ENCODE results near the gene CST3.

DNA sequence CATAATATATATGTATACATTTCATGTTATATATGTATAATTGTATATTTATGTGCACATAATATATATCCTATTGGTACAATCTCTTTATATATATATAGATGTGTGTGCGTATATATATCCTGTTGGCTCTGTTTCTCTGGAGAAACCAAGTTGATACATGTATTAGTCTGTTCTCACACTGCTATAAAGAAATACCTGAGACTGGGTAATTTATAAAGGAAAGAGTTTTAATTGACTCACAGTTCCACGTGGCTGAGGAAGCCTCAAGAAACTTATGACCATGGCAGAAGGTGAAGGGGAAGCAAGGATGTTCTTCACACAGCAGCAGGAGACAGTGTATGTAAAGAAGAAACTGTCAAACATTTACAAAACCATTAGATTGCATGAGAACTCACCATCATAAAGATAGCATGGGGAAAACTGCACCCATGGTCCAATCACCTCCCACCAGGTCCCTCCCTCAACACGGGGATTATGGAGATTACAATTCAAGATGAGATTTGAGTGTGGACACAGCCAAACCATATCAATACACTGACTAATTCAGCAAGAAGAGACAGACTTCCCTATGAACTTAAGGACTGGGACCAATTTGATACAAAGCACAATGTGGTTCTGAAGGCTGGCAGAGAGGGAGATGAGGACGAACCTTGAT, 14.0 kb downstream of the CST3 start:
- TF ChIP-seq POLR2A (IDR thresholded peaks at IDR 0.05): no peak
- TF ChIP-seq, protein P1, sequence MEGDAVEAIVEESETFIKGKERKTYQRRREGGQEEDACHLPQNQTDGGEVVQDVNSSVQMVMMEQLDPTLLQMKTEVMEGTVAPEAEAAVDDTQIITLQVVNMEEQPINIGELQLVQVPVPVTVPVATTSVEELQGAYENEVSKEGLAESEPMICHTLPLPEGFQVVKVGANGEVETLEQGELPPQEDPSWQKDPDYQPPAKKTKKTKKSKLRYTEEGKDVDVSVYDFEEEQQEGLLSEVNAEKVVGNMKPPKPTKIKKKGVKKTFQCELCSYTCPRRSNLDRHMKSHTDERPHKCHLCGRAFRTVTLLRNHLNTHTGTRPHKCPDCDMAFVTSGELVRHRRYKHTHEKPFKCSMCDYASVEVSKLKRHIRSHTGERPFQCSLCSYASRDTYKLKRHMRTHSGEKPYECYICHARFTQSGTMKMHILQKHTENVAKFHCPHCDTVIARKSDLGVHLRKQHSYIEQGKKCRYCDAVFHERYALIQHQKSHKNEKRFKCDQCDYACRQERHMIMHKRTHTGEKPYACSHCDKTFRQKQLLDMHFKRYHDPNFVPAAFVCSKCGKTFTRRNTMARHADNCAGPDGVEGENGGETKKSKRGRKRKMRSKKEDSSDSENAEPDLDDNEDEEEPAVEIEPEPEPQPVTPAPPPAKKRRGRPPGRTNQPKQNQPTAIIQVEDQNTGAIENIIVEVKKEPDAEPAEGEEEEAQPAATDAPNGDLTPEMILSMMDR (IDR thresholded peaks at IDR 0.05): no peak

Data from vagina (tissue), 2 donors.